ENCODE measurements around the gene WASHC1.
"Not testable (repeated sequence)": the region's sequence is repeated elsewhere in the genome, so short reads cannot be mapped to it uniquely, and the experiment has no call there.

GRCh38 chr9:78333-78732, 49.1 kb upstream of the WASHC1 start:
- not testable (repeated sequence) for TF ChIP-seq POLR2A, CTCF, POLR2AphosphoS5, EP300 (IDR thresholded peaks at IDR 0.05)

All from gastroesophageal sphincter (tissue), 3 donors.